ENCODE results near the gene FBXO41.

- TF ChIP-seq TAF1 (conservative IDR thresholded peaks at IDR 0.05) = no peak
- TF ChIP-seq, protein P1, sequence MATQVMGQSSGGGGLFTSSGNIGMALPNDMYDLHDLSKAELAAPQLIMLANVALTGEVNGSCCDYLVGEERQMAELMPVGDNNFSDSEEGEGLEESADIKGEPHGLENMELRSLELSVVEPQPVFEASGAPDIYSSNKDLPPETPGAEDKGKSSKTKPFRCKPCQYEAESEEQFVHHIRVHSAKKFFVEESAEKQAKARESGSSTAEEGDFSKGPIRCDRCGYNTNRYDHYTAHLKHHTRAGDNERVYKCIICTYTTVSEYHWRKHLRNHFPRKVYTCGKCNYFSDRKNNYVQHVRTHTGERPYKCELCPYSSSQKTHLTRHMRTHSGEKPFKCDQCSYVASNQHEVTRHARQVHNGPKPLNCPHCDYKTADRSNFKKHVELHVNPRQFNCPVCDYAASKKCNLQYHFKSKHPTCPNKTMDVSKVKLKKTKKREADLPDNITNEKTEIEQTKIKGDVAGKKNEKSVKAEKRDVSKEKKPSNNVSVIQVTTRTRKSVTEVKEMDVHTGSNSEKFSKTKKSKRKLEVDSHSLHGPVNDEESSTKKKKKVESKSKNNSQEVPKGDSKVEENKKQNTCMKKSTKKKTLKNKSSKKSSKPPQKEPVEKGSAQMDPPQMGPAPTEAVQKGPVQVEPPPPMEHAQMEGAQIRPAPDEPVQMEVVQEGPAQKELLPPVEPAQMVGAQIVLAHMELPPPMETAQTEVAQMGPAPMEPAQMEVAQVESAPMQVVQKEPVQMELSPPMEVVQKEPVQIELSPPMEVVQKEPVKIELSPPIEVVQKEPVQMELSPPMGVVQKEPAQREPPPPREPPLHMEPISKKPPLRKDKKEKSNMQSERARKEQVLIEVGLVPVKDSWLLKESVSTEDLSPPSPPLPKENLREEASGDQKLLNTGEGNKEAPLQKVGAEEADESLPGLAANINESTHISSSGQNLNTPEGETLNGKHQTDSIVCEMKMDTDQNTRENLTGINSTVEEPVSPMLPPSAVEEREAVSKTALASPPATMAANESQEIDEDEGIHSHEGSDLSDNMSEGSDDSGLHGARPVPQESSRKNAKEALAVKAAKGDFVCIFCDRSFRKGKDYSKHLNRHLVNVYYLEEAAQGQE (IDR thresholded peaks at IDR 0.05) = no peak
- TF ChIP-seq CTCF (IDR thresholded peaks at IDR 0.05; ENCODE audit: low read depth, low read length, missing input control) = no peak
- TF ChIP-seq EGR1 (IDR thresholded peaks at IDR 0.05; ENCODE audit: low read depth in 2 of 2) = no peak
- TF ChIP-seq, protein P2, sequence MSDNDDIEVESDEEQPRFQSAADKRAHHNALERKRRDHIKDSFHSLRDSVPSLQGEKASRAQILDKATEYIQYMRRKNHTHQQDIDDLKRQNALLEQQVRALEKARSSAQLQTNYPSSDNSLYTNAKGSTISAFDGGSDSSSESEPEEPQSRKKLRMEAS (IDR thresholded peaks at IDR 0.05) = no peak
- no peak for TF ChIP-seq YY1 (IDR thresholded peaks at IDR 0.05)
- no peak for TF ChIP-seq ZBTB33 (IDR thresholded peaks at IDR 0.05)
- TF ChIP-seq, protein P3, sequence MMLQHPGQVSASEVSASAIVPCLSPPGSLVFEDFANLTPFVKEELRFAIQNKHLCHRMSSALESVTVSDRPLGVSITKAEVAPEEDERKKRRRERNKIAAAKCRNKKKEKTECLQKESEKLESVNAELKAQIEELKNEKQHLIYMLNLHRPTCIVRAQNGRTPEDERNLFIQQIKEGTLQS (IDR thresholded peaks at IDR 0.05) = no peak
- TF ChIP-seq RAD21 (IDR thresholded peaks at IDR 0.05) = no peak
- TF ChIP-seq SP1 (IDR thresholded peaks at IDR 0.05) = no peak
- TF ChIP-seq JUND (IDR thresholded peaks at IDR 0.05) = no peak
- TF ChIP-seq HNF4G (IDR thresholded peaks at IDR 0.05) = no peak
- no peak for TF ChIP-seq GABPA (IDR thresholded peaks at IDR 0.05 in 1 of 2, conservative IDR thresholded peaks at IDR 0.05 in 1 of 2)
Measured at GRCh38 chr2:73334045-73334444, 49.8 kb upstream of the FBXO41 start.

Data from liver (tissue), 3 donors.